ENCODE data around the gene COBL. TPM values are rescaled to one million over a fixed set of nuclear protein-coding genes. Genes with fewer than 3 reads are reported as not detected.

The COBL gene
- total and polyA plus RNA-seq, 2 of the 4 experiments (the other 2 are of a cell fraction), result under 0.01 TPM; not detected in 1

DNA sequence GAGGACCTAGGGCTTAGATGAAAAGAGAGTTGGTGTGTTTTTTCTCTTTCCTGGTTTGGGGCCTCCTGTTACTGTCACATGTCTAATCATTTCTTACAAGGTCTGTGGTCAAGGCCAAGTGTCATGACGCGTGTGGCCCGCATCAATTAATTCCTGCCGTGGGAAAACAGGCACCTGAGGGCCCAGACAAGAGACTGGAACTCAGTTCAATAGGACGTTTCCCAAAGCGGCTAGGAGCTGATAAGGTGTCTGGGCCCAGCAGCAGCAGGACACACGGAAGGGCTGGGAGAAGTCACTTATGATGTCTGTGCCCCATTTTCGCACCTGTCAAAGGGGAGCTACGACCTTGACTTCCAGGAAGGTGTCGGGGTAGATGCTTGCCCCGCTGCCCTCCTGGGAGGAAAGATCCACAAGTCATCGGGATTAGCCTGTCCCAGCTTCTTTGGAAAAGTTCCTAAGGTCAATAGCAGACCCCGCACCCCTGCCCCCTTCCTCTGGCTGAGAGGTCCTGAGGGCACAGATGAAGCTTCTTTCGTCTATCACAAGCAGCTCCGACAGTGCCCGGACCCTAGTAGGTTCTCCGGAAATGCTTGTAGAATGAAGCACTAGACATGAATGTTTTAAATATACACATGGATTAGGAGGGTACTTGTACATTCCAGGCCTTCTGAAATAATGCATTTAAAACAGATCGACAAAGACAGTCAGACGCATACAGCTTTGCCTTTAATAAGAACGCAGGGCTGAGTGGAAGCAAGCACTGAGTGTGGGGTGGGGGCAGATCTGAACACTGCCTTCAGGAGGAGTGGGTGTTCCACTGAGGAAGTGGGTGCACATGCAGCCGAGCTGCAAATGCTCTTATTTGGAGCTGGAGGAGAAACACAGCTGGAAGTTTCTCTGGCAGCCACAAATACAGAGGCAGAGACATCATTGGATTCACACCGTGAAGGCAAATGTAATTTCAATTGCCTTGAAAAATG lies 296.4 kb downstream of the COBL start (continued):
- TF ChIP-seq, protein P1, sequence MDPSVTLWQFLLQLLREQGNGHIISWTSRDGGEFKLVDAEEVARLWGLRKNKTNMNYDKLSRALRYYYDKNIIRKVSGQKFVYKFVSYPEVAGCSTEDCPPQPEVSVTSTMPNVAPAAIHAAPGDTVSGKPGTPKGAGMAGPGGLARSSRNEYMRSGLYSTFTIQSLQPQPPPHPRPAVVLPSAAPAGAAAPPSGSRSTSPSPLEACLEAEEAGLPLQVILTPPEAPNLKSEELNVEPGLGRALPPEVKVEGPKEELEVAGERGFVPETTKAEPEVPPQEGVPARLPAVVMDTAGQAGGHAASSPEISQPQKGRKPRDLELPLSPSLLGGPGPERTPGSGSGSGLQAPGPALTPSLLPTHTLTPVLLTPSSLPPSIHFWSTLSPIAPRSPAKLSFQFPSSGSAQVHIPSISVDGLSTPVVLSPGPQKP (IDR thresholded peaks at IDR 0.05; ENCODE audit: borderline replicate concordance, low read depth, low read length), result no peak

All from IMR-90 (cell line).